Epithelial cell of prostate (primary cell): Measurements from ENCODE around the gene CLTC.

Experiments
- DNase-seq: peaks from one replicate; pipeline ENCODE4 v3.0.0-alpha.2; 2011; ENCODE audit warnings: low read depth, low spot score
- H3K27ac ChIP-seq: fragments of 450-650 bp; 2 replicates; pipeline ENCODE4 v1.5.1; 2017; ENCODE audit warnings: mild to moderate bottlenecking

Gene CLTC

GRCh38 chr17:59675231-59675630 is 55.5 kb downstream of the CLTC start:
- peak overlapping the region; percentile 35 for H3K27ac ChIP-seq
- DNase-seq = no peak

DNA sequence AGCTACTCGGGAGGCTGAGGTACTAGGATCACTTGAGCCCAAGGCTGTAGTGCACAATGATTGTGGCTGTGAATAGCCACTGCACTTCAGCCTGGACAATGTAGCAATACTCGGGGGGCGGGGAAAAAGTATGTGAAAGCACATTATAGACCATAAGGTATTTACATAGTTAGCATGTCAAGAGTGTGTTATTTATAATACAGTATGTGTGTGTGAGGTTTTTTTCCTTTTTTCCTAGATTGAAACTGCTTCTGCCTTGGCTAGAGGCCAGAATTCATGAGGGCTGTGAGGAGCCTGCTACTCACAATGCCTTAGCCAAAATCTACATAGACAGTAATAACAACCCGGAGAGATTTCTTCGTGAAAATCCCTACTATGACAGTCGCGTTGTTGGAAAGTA is 57.0 kb downstream of the CLTC start:
- H3K27ac ChIP-seq = no peak overlapping the region
- DNase-seq = no peak

- peak overlapping the region; percentile 2 for H3K27ac ChIP-seq
Observed at GRCh38 chr17:59678918-59679317, 59.2 kb downstream of the CLTC start.

GRCh38 chr17:59680314-59680713 is 60.6 kb downstream of the CLTC start:
- no peak overlapping the region for H3K27ac ChIP-seq
- no peak for DNase-seq

More at GRCh38 chr17:59678918-59679317, 59.2 kb downstream of the CLTC start:
- no peak for DNase-seq

- H3K27ac ChIP-seq = no peak overlapping the region
- no peak for DNase-seq
Observed at GRCh38 chr17:59683283-59683682, 63.6 kb downstream of the CLTC start.

GRCh38 chr17:59684967-59685366 is 65.3 kb downstream of the CLTC start:
- DNase-seq = no peak
- no peak overlapping the region for H3K27ac ChIP-seq

DNA sequence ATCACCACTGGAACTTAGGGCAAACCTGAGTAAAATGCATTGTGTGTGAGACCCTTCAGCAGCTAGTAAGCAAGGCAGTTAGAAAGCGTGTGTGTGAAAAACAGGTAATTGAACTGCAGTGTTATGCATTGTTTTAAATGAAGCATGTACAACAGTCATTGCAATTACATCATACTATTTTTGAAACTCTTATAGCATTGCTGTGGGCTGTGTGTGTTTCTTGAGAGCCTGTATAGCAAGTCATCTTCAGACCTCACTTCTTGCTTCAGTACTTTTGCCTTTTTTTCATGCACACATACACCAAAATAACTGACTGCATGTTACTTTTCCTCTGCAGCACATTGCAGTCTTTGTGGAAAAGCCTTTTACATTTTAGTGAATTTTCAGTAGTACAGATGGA is 68.3 kb downstream of the CLTC start:
- no peak for DNase-seq
- H3K27ac ChIP-seq = peak overlapping the region; percentile 20

DNA sequence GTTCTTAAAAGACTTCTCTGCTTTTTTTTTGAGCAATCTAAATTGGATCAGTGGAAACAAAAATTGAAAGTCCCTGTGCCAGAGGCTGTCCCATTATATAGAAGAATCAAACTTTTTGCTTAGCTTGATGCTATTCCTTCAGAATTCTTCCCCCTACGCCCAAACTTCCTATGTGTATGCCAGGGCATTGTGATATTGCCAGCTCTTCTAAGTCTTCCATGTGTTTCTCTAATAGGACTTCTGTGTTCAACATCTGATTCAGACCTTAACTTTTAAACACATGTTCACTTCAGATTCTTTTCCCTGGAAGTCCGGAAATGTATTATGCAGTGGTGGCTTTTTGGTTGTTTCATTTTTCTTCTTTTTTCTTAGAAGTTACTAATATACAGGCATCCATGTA is 68.8 kb downstream of the CLTC start:
- DNase-seq = no peak
- H3K27ac ChIP-seq = peak overlapping the region; percentile 20

DNA sequence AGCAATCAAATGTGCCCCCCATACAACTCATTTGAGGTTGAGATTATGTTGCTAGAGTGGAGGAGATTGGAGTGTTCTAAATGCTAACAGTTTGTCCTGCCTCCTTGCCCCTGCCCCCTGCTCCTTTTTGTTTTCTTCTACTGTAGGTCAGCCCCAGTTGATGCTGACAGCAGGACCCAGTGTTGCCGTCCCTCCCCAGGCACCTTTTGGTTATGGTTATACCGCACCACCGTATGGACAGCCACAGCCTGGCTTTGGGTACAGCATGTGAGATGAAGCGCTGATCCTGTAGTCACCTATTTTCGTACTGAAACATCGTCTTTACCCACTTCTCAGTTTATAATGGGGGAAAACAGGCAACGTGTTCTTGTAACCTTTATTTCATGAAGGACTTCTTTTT is 73.9 kb downstream of the CLTC start:
- DNase-seq = no peak
- H3K27ac ChIP-seq = peak overlapping the region; percentile 92

- peak overlapping the region; percentile 92 for H3K27ac ChIP-seq
- no peak for DNase-seq
Observed at GRCh38 chr17:59694344-59694743, 74.6 kb downstream of the CLTC start.

DNA sequence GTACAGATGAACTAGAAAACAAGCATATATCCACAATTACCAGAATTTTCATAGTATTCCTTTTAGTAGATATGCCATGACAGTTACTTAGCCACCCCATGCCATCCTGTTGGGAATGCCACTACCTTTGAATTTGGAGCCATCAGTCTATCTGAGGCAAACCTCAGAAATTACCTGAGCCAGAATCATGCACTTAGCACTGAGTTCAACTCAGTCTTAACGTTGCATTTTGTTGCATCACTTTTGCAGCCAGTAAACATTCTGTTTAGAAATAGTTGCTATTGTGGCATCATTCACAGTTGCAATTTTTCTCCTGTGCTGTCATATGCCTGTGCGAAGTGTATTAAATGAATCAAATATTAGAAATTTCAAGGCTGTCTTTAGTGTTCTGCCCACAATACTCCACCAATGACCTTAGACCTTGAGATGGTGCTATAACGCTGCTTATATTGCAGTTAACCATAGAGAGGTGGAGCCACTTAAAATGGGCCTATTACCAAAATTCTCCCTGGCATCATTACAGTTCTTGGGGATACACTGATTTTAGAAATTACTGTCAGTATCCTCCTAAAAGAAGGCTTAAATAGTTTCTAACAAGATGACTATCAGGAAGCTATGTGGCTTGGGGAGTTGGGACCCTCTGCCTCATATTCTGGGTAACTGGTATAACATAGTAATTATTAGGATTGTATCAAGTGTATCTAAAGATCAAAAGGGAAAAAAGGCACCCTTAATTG is 76.4 kb downstream of the CLTC start:
- H3K27ac ChIP-seq = peak overlapping the region; percentile 92
- DNase-seq = no peak

- peak overlapping the region; percentile 92 for H3K27ac ChIP-seq
- no peak for DNase-seq
Observed at GRCh38 chr17:59696682-59697277, 77.1 kb downstream of the CLTC start.

- DNase-seq = no peak
Observed at GRCh38 chr17:59698143-59698542, 78.4 kb downstream of the CLTC start.

GRCh38 chr17:59699218-59699617 is 79.5 kb downstream of the CLTC start:
- H3K27ac ChIP-seq = no peak overlapping the region
- no peak for DNase-seq

More at GRCh38 chr17:59698143-59698542, 78.4 kb downstream of the CLTC start:
- H3K27ac ChIP-seq = peak overlapping the region; percentile 92

- no peak overlapping the region for H3K27ac ChIP-seq
- DNase-seq = no peak
Observed at GRCh38 chr17:59699786-59700185, 80.1 kb downstream of the CLTC start.

- H3K27ac ChIP-seq = no peak overlapping the region
- DNase-seq = no peak
Observed at GRCh38 chr17:59702304-59702703, 82.6 kb downstream of the CLTC start.

GRCh38 chr17:59707149-59707970 is 87.7 kb downstream of the CLTC start, which contains the start of the genes PTRH2 and VMP1:
Gene PTRH2 (minus strand): TSS chr17:59707430. CDS start chr17:59697978, 9,452 bp downstream.
Gene VMP1 (plus strand): TSS chr17:59707654. CDS start chr17:59731447, 23,793 bp downstream.
- DNase-seq = peak; percentile 99

GRCh38 chr17:59707971-59708430 is 88.3 kb downstream of the CLTC start:
- H3K27ac ChIP-seq = peak overlapping the region; percentile 91
- DNase-seq = no peak

More at GRCh38 chr17:59707149-59707970, 87.7 kb downstream of the CLTC start, which contains the start of the genes PTRH2 and VMP1:
- H3K27ac ChIP-seq = peak within 1 kb of the TSS; percentile 91

DNA sequence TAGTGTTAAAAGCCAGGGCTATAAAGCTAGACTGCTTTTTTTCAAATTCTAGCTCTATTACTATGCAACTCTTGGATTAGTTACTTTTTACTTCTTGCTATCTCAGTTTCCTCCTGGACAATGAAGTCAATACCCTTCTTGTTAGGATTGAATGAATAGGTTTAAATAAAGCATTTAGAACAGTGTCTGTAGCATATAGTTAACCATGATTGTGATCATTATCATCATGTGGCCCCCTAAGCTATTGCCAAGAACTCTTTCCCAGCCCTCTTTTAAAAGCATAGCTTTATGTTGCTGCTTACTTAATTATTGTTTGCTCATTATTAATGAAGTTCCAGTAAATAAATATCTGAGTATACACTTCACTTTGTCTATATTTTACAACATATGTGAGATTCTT is 92.2 kb downstream of the CLTC start:
- no peak for DNase-seq
- no peak overlapping the region for H3K27ac ChIP-seq

GRCh38 chr17:59712862-59713261 is 93.2 kb downstream of the CLTC start:
- no peak overlapping the region for H3K27ac ChIP-seq
- no peak for DNase-seq

DNA sequence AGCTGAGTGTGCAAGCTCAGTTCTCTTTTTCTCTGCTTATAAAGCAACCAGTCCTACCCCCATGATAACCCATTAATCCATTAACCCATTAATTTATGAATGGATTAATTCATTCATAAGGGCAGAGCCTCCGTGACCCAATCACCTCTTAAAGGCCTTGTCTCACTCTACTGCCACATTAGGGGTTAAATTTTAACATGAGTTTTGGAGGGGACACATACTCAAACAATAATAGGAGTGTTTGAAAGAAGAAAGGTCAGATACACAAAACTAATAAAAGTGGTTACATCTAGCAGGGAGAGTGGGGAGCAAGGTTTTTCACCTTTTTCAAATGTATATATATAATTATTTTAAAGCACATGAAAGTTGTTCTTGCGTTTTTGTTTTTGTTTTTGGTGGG is 94.6 kb downstream of the CLTC start:
- no peak for DNase-seq
- H3K27ac ChIP-seq = no peak overlapping the region
